Hepatocyte (in vitro differentiated cells): ENCODE measurements around the gene C15orf62.

Source experiments
- EZH2 ChIP-seq: fragments of 200-600 bp; sonication (generic); IDR thresholded peaks from 2 replicates; pipeline ENCODE4 v1.6.1; 2016; ENCODE audit warnings: antibody characterized with exemption, mild to moderate bottlenecking, borderline replicate concordance
- EZH2phosphoT487 ChIP-seq: fragments of 200-600 bp; sonication (generic); IDR thresholded peaks from one replicate; pipeline ENCODE4 v1.6.1; 2018; ENCODE audit warnings: antibody characterized with exemption, mild to moderate bottlenecking, low read depth, moderate library complexity; ENCODE audit not compliant: unreplicated experiment, severe bottlenecking
- TF ChIP-seq, protein P1 (sequence below): fragments of 200-600 bp; sonication (generic); IDR thresholded peaks from 2 replicates; pipeline ENCODE4 v1.5.1; 2016; ENCODE audit warnings: antibody characterized with exemption, mild to moderate bottlenecking; ENCODE audit not compliant: poor library complexity

- TF ChIP-seq EZH2phosphoT487 = no peak
- TF ChIP-seq, protein P1, sequence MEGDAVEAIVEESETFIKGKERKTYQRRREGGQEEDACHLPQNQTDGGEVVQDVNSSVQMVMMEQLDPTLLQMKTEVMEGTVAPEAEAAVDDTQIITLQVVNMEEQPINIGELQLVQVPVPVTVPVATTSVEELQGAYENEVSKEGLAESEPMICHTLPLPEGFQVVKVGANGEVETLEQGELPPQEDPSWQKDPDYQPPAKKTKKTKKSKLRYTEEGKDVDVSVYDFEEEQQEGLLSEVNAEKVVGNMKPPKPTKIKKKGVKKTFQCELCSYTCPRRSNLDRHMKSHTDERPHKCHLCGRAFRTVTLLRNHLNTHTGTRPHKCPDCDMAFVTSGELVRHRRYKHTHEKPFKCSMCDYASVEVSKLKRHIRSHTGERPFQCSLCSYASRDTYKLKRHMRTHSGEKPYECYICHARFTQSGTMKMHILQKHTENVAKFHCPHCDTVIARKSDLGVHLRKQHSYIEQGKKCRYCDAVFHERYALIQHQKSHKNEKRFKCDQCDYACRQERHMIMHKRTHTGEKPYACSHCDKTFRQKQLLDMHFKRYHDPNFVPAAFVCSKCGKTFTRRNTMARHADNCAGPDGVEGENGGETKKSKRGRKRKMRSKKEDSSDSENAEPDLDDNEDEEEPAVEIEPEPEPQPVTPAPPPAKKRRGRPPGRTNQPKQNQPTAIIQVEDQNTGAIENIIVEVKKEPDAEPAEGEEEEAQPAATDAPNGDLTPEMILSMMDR = no peak
- TF ChIP-seq EZH2 = no peak
These were observed 26.7 kb downstream of the C15orf62 start for GRCh38 chr15:40796512-40796911.
